Epithelial cell of esophagus (primary cell): ENCODE results near the gene ELMO1.

Experiments used
- DNase-seq: peaks from one replicate; pipeline ENCODE4 v3.0.0; 2010; ENCODE audit warnings: low read depth
- H3K4me3 ChIP-seq: 2 replicates; pipeline ENCODE4 v1.5.1; 2011; ENCODE audit warnings: mild to moderate bottlenecking, low read length, control low read depth
- CTCF ChIP-seq: IDR thresholded peaks from 2 replicates; pipeline ENCODE4 v1.5.1; 2011; ENCODE audit warnings: low read depth, mild to moderate bottlenecking, low read length, control low read depth, inconsistent platforms; ENCODE audit not compliant: insufficient read depth; ENCODE audit errors: missing control alignments

Gene ELMO1

GRCh38 chr7:36994456-36995112 is 454.1 kb downstream of the ELMO1 start:
- no peak overlapping the region for H3K4me3 ChIP-seq
- DNase-seq = peak; percentile 49
- TF ChIP-seq CTCF = no peak

- peak; percentile 48 for DNase-seq
- H3K4me3 ChIP-seq = no peak overlapping the region
- peak; percentile 96 for TF ChIP-seq CTCF
Observed at GRCh38 chr7:36986948-36987724, 461.5 kb downstream of the ELMO1 start.

- H3K4me3 ChIP-seq = no peak overlapping the region
- no peak for TF ChIP-seq CTCF
- no peak for DNase-seq
Observed at GRCh38 chr7:36986511-36986933, 462.1 kb downstream of the ELMO1 start.

DNA sequence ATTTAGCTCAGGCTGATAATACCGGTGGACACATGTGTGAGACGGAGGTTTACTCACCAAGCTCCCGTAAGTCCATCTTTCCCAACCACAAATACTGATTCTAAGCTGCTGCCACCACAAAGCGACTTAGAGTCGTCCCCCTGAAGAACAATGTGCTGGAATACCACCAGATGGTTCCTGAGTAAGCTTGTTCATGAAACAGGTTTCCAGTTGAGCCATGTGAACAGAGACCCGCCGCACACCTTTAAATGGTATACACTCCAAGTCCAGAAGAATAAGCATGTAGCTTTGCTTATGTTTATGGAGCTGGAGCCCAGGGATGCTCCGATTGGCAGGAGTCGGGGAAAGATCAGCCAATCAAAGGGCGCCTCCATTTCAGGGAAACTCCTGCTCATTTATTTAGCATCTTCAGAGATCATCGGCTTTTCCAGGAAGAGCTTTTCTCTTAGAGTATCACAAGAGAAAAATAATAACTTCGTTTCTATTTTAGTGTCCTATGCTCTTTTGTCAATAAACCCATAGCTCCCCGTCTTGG is 462.7 kb downstream of the ELMO1 start:
- no peak for TF ChIP-seq CTCF
- no peak for DNase-seq
- no peak overlapping the region for H3K4me3 ChIP-seq

DNA sequence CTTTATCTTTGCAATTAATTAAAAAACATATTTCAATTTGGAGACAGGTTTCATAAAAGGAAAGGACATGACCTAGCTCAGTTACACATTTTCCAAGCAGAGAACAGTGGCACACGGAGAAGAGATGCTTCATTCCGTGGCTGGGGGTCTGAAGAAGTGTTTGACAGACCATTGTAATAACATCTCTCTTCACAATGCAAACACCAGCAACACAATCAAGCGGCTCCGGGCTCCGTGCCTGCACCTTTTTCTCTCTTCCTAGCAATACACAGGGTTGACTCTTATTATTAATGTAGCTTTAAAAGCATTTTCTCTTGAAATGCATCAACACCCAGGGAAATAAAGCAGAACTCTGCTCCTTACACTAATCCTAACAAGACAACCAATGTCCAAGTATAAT is 463.3 kb downstream of the ELMO1 start:
- H3K4me3 ChIP-seq = no peak overlapping the region
- no peak for TF ChIP-seq CTCF
- DNase-seq = no peak

GRCh38 chr7:36984710-36985312 is 463.9 kb downstream of the ELMO1 start:
- no peak overlapping the region for H3K4me3 ChIP-seq
- TF ChIP-seq CTCF = no peak
- no peak for DNase-seq
